ENCODE results near the gene DAB1. TPM values are rescaled to one million over a fixed set of nuclear protein-coding genes. Genes with fewer than 3 reads are reported as not detected.

DAB1 gene
- total RNA-seq, 1 experiment from 2014 or later: not detected

- H3K9me2 ChIP-seq (ENCODE audit: insufficient read depth): no peaks in the 10 kb centered on the region
- H3K4me2 ChIP-seq (ENCODE audit: low read length): no peak overlapping the region
- H3K9ac ChIP-seq (ENCODE audit: low read length): no peak overlapping the region
- no peak overlapping the region for H3K27ac ChIP-seq (ENCODE audit: low read depth, low read length)
- H3K4me1 ChIP-seq (ENCODE audit: control insufficient read depth in 1 of 2, insufficient read depth in 2 of 2, low read length in 2 of 2): no peaks in the 10 kb centered on the region
- ChIA-PET CTCF (no interaction called here), POLR2A (no interaction called here), RAD21 (ENCODE audit: low non-redundant PET in 1 of 2, low total read pairs in 2 of 2, uncharacterized antibody in 2 of 2, unreplicated experiment in 2 of 2) (no interaction called here)
- H3K4me3 ChIP-seq (replicated peaks in 1 of 2; ENCODE audit: low read depth in 1 of 2, low read length in 2 of 2): no peak overlapping the region
- intact Hi-C loops (cut with micrococcal nuclease): no loop called here
- TF ChIP-seq ZBTB33 (IDR thresholded peaks at IDR 0.05; ENCODE audit: extremely low read depth, insufficient replicate concordance, low read length) (no peak), FOSL1 (IDR thresholded peaks at IDR 0.05; ENCODE audit: low read depth) (no peak), CBX3 (IDR thresholded peaks at IDR 0.05; ENCODE audit: low read depth) (no peak), EGR1 (IDR thresholded peaks at IDR 0.05; ENCODE audit: low read depth) (no peak), ELF1 (IDR thresholded peaks at IDR 0.05; ENCODE audit: borderline replicate concordance, low read depth) (no peak), ATF3 (IDR thresholded peaks at IDR 0.05) (no peak), REST (IDR thresholded peaks at IDR 0.05; ENCODE audit: low read depth) (no peak), RAD21 (IDR thresholded peaks at IDR 0.05; ENCODE audit: low read depth) (no peak), EZH2phosphoT487 (IDR thresholded peaks at IDR 0.05; ENCODE audit: borderline replicate concordance) (no peak), JUND (IDR thresholded peaks at IDR 0.05) (no peak), SP1 (IDR thresholded peaks at IDR 0.05; ENCODE audit: low read depth) (no peak), YY1 (IDR thresholded peaks at IDR 0.05; ENCODE audit: extremely low read depth, insufficient replicate concordance, low read depth, low read length) (no peak)
- H2AFZ ChIP-seq (ENCODE audit: low read depth, low read length, poor library complexity, severe bottlenecking): no peak overlapping the region
- no peaks in the 10 kb centered on the region for H3K27me3 ChIP-seq (ENCODE audit: insufficient read depth, low read length)
- H3K36me3 ChIP-seq (ENCODE audit: control insufficient read depth in 1 of 2, insufficient read depth in 2 of 2, low read length in 2 of 2): no peaks in the 10 kb centered on the region
- no TSS peak for BruUV-seq (replicated peaks)
- H4K20me1 ChIP-seq (ENCODE audit: insufficient read depth): no peaks in the 10 kb centered on the region
- DNase-seq (ENCODE audit: low read depth, low spot score): no peak
- H3K9me3 ChIP-seq (ENCODE audit: control insufficient read depth in 1 of 2, insufficient read depth in 1 of 2, low read depth in 1 of 2, low read length in 2 of 2): no peaks in the 10 kb centered on the region
- no peak for ATAC-seq
- no peaks in the 10 kb centered on the region for H3K79me2 ChIP-seq (ENCODE audit: insufficient read depth, low read length)
Observed at GRCh38 chr1:57302812-57303596, 120.9 kb downstream of the DAB1 start.

Data from HCT116 (cell line).